ENCODE measurements around the gene TGFBR2.

TGFBR2 gene

DNA sequence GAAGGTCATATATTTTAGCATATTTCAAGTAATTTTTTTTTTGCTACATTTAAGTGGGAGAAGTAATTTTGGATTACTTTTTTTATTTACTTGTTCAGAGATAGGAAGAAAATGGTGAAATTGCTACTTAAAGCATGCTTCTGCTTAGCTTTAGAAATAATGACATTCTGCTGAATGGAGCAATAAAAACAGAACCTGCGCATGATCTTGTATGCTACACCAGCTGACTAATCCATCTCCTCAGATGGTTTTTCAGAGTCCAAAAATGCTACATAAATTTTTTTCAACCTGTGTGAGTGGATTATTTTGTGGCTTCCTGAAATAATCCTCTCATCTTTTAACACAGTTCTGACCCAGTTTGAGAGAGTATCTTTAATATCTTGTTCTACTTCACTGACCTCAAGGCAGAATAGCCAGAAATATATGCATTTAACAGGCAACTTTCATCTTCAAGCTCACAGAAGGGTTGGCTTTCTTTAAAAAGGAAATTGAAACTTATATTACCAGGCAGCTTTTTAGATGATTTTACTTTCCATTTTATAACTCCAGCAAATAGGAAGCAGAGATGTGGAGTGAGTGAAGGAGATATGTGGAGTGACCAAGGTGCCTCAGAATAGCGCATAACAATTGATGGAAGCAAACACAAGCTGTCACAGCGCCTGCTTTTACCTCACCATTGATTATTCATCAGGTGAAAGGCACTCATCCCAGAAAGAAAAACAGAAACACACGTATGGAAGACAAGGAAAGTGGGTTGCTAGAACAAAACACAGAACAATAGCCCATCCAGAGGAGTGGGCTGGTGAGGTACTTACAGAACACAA, 136.6 kb downstream of the TGFBR2 start:
- TF ChIP-seq, protein P1, sequence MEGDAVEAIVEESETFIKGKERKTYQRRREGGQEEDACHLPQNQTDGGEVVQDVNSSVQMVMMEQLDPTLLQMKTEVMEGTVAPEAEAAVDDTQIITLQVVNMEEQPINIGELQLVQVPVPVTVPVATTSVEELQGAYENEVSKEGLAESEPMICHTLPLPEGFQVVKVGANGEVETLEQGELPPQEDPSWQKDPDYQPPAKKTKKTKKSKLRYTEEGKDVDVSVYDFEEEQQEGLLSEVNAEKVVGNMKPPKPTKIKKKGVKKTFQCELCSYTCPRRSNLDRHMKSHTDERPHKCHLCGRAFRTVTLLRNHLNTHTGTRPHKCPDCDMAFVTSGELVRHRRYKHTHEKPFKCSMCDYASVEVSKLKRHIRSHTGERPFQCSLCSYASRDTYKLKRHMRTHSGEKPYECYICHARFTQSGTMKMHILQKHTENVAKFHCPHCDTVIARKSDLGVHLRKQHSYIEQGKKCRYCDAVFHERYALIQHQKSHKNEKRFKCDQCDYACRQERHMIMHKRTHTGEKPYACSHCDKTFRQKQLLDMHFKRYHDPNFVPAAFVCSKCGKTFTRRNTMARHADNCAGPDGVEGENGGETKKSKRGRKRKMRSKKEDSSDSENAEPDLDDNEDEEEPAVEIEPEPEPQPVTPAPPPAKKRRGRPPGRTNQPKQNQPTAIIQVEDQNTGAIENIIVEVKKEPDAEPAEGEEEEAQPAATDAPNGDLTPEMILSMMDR (conservative IDR thresholded peaks at IDR 0.05; ENCODE audit: control insufficient read depth, insufficient read depth, low read depth, low read length): no peak
- H3K4me3 ChIP-seq (ENCODE audit: control insufficient read depth, low read depth, low read length): no peak overlapping the region
- DNase-seq (ENCODE audit: low read depth): no peak
